Fibroblast of skin of scalp (primary cell): ENCODE measurements around the gene WDR72.
"Not testable (repeated sequence)": the region's sequence is repeated elsewhere in the genome, so short reads cannot be mapped to it uniquely, and the experiment has no call there.

ENCODE experiments used
- DNase-seq: peaks from one replicate; pipeline ENCODE4 v3.0.0-alpha.2; 2013

The WDR72 gene

DNA sequence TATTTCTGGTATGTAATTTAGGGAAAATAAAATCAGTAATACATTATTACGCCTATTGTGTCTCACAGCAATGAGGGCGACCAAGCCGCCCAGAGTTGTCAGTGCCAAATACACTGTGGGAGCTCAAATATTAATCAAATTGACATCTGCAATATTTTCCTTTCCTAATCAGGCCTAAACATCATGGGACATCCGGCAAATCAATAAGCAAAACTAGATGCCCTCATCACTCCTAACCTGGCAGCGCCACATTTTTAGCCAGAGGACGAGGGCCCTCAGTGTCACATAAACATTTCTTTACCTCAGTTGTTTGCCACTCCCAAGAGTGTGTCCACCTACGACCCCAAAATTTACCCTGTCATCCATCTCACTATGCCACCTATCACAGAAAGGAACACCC, 64.1 kb downstream of the WDR72 start:
- DNase-seq = no peak

DNA sequence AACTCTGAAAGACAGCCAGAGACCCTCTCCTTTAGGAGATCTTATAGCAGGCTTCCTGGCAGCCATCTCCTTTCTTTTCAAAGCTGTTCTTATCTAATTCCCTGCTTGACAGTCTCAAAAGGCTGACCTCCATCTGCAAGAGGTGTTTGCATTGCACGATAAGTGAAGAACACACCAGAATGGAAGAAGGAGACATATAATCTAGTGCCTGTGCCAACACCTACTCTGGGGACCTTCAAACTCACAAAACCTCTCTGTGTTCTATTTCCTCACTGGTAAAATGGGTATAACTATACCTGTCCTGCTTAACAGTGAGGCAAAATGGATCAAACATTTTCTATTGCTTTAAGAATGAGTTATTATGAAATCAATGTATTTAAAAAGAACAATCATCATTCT, 65.0 kb downstream of the WDR72 start:
- DNase-seq = no peak

DNA sequence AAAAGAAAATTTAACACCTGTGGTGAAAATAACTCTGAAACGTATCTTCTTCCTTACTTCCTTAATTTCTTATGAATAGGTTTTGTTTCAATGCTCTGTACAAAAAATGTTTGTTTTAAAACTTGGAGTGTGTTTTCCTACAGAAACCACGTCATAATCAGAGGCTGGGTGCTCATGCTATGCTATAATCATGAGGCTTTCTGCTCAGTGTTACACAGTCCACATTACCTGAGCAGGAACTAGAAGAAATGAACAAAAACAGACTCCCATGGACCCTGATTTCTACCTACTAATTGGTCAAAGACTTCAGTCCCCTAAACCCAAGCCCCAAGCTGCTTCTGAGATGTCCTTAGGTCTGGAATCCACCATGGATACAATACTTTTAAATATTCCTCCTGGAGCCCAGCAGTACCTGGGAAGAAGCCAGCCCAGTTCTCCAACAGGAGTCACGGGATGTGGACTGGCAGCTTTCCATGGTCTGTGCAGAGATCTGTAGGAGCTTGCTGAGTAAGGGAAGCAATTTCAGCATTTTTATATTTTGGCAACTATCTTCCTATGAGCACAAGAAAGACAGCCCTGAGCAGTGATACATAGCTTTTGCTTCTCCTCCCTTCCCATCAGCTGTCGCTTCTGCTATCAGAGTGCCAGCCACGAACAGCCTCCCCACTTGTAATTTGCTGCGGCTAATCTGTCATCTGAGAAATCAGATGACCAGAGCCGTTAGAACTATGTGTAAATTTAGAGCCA, 65.6 kb downstream of the WDR72 start:
- DNase-seq = no peak

DNA sequence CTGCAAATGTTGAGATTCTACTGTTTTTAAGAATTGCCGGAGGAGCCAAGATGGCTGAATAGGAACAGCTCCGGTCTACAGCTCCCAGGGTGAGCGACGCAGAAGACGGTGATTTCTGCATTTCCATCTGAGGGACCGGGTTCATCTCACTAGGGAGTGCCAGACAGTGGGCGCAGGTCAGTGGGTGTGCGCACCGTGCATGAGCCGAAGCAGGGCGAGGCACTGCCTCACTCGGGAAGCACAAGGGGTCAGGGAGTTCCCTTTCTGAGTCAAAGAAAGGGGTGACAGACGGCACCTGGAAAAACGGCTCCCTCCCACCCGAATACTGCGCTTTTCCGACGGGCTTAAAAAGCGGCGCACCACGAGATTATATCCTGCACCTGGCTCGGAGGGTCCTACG, 75.3 kb downstream of the WDR72 start:
- DNase-seq = not testable (repeated sequence)

DNA sequence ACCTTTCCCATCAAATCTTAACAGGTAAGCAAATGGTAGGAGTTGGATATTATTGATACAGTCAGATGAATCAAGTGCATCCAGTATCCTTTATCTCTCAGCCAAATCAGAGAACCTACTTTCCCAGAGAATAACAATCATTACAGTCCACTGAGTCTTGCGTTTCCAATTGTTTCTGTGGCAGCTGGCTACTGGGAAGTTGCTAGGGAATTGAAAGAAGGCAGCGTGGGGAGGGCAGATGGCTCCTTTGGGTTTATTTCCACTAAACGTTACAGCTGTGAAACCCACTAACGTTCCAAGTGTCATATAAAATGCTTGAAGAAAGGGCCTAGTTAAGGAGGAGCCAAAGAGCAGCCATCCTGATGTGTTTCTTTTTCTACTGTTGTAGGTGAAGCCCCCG, 78.4 kb downstream of the WDR72 start:
- no peak for DNase-seq

DNA sequence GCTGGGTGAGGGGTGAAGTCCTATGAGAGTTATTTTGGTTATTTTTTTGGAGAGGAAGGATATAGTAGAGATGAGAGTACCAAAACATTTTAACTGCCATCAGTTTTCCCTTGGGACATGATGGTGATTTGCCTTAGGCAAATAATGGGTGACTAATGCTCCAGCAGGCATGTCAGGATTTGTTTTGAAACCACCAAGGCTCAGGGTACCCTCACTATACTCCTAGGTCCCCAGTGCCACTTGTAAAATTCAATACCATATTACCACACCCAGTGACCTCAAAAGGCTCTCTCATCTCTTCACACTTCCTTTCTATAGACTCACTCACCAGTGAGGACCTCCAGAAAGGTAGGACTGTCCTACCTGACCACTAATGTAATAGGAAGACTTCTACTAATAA, 83.6 kb downstream of the WDR72 start:
- DNase-seq = no peak

DNA sequence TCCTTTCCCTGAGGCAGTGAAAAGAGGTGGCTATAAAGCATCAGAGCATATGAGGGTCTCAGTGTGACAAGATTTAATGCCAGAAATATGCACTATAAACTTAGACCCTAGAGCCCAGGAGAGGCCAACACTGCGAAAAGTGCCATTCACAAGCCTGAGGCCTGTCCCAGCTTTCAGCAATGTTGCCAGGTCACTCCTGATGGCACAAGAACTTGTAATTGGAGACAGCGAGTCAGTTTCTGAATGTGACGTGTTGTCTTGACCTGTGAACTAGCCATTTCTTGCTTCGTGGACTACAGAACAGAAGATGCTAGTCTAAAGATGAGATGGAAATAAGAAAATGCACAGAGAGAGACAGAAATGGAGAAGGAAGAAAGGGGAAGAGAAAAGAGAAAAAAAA, 87.9 kb downstream of the WDR72 start:
- DNase-seq = no peak

DNA sequence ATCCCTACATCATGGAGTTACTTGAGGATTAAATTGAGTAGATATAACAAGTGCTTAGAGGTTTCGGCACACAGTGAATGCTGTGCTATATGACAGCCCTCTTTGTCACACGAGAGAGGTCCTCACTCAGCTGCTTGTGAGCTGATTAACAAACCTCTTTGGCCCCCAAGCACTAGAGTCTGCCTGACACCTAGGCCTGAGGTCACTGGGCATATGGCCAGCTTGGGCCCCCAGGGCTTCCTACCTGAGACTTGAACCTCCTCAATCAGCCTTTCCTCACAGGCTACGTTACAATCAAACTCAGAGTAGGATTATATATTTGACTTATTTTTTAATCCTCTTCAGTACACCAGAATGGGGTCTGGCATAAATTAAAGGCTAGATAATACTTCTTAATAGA, 88.8 kb downstream of the WDR72 start:
- no peak for DNase-seq

DNA sequence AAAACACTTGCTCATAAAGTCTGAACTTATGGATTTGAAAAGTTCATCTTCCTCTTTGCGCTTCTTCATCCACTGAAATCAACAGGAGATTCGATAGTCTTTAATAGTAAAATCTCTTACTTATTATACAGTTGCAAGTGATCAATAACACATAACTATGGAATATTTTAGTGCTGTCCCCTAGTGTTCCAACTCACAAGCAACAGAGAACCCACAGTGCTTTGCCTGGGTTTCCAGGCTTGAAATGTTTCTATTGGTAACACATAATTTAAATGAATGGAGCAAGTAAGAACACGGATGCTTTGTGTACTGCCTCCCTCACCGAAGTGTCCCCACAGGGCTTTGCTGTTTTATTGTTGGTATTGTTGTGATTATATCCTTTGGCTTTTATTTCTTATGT, 93.5 kb downstream of the WDR72 start:
- no peak for DNase-seq

DNA sequence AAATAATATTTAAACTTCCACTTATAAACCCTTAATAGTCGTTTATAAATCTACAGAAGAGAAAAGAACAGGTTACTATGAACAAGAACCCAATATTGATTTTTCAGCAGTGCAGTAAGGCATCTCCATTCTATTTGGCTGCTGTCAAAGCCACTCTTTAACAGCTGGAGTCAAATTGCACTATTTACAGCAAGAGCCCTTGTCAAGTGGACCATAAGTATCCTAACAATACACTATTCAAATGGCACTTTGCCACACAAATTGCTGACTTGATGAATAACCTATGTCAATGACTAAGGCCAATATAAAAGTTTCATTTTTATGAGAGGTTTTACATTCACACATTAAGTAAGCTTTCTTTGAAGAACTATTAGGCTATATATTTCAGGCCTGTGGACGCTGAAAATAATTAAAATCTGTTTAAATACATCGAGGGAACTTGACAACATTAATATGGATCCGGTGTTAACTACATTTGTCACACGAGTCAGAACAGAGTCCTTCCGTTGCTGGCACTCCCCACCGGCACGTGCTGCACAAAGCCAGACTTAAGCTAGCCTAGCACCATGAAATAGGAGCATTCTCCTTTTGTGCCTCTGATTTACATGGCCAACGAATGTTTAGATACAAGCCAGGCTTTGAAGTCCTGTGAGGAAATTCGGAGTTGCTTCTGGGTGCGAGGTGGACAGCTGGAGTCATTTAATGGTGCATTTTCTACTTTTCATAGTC, 100.5 kb downstream of the WDR72 start:
- DNase-seq = peak; percentile 0

DNA sequence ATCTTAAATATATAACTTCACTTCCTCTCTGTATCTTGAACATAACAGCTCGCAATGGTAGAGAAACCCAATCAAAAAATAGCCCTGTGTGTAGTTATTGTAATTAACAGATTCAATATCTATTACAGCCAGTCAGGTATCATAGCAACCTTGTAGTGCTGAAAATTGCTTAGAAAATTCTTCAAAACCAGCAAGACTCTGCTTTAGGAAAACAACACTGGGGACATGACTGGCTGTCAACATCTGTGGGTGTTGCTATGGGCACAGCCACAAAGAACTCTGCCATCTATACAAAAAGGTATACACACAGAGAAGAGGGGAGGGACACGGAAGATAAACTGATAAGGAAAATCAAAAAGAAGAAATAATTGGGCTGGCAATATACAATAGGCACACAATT, 101.2 kb downstream of the WDR72 start:
- DNase-seq = no peak

DNA sequence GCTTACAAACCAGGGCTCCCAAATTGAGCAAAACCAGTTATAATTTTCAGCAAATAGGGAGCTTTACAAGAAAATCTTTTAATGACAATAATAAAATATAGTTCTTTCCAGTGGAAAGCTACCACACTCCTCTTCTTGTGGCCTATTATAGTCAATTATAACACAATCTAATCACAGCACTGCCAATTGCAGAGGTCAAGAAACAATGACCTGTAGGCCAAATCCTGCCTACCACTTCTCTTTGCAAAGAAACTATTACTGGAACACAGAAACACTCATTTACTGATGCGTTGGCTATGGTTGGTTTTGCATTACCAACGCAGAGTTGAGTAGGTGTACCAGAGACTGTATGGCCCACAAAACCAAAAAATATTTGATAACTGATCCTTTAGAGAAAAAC, 110.5 kb downstream of the WDR72 start:
- DNase-seq = no peak

DNA sequence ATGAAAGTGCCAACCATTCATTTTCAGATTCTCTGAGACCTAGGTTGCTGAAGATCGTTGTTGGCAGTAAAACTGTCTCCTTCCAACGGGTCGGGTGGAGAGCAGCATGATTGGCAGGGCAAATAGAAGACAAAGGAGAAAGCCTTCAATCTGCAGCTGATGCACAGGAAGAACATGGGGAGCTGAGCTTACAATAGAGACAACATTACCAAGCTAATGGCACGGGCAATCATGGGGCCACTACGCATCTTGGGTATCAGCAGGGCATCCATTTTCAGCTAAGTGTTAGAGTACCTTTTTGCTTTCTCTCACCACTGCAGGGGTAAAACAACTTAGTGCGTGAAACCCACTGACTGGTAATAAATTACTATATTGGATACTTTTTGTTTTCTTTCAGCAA, 114.8 kb downstream of the WDR72 start:
- DNase-seq = no peak

DNA sequence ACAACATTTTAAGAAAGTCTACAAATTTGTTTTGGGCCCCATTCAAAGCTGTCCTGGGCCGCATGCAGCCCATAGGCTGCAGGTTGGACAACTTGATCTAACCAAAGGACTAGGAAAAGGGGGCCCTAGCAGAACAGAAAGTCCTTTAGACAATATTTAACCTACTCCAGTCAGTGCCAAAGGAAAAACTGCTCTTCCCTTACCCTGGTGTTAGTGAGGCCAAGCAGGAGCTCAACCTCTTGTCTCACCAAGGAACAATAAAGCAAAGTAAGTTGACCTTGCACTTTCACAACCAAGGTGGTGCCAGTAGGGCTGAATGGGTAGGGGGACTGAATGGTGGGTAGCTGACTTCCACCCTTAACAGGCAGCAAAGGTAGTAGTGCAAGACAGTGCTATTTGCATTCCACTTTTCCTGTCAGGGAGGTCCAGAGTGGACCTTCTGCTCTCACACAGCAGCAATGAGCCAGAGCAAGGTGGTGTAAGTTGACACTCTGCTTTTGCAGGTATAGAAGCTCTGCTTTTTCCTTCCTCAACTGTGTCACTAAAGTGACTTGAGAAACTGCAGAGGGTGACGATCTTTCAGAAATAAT, 124.9 kb downstream of the WDR72 start:
- no peak for DNase-seq

DNA sequence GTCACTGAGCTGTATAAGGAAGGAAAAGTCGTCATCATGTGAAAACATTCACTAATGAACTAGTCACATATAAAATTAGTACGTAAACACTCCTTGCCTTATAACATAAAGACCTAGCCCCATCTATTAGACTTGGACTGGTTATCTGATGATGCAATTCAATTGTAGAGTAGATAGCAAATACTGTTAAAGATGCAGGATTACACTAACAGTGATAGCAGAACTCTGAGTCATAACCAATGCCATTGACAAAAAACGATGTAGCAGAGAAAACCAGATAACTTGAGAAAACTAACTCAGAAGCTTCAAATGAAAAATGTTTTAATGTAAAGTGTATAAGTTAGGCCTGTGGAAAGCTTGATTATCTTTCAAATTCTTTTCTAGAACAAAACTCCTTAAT, 132.2 kb downstream of the WDR72 start:
- DNase-seq = peak; percentile 1

DNA sequence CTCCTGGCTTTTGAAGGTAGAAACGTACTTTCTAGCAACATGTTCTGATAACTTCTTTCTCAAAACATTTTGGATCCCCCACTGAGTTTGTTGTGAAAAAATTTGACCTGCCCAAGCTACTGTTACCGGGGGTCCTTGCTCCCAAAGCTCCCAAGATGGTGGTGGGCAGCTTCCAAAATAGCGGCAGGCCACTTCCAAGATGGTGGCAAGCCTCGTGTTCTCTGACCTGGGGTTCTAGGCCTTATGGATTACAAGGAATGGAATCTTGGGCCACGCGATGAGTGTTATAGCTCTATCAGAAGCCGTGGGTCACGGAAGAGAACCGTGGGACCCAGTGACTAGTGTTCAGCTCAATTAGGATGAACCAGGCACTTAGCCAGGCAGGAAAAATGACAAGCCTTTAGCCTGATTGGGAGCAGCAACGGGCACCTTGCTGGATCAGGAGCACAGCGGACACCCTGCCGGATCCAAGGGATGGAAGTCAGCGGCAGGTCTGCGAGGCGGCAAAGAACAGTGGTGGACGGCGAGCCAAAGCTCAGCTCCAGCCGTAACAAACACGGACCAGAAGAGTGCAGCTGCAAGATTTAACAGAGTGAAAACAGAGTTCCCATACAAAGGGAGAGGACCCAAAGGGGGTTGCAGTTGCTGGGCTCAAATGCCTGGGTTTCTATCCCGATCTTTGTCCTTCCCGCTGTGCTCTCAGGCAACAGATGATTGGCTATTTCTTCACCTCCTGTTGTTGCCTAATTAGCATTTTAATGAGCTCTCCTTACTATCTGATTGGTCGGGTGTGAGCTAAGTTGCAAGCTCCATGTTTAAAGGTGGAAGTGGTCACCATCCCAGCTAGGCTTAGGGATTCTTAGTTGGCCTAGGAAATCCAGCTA, 133.3 kb downstream of the WDR72 start:
- no peak for DNase-seq

DNA sequence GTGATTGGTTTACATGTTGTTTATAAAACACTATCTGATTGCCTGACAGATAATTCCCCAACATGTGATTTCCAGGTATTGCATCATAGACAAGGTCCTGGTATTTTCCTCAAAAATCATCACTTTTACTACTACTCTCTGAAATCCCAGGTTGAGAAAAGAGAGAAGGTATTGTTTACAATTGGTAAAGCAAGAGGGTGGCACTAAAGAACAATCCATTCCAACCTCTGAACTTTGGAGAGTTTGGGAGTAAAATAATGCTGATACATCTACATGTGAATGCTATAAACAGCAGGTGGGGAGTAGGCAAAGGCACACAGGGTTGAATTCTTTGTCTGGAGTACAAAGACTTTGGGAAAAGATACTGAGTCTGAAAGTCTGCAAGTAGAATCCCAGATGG, 134.2 kb downstream of the WDR72 start:
- DNase-seq = no peak

DNA sequence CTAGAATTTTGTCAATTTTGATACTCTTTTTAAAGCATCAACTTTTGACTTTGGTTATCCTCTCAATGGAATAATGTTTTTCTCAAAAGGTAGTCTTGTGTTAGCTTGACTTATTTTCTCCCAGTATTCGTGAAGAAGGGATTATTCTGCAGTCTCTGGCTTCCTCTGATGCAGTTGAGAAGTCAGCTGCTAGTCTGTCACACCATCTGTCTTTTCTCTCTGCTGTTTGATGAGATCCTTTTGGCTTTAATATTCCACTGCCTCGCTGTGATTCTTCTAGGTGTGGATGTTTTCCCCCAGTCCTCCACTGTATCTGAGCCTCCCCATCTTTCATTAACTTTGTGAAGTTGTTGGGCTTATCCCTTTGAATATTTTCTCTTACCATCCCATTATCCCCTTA, 141.0 kb downstream of the WDR72 start:
- no peak for DNase-seq

DNA sequence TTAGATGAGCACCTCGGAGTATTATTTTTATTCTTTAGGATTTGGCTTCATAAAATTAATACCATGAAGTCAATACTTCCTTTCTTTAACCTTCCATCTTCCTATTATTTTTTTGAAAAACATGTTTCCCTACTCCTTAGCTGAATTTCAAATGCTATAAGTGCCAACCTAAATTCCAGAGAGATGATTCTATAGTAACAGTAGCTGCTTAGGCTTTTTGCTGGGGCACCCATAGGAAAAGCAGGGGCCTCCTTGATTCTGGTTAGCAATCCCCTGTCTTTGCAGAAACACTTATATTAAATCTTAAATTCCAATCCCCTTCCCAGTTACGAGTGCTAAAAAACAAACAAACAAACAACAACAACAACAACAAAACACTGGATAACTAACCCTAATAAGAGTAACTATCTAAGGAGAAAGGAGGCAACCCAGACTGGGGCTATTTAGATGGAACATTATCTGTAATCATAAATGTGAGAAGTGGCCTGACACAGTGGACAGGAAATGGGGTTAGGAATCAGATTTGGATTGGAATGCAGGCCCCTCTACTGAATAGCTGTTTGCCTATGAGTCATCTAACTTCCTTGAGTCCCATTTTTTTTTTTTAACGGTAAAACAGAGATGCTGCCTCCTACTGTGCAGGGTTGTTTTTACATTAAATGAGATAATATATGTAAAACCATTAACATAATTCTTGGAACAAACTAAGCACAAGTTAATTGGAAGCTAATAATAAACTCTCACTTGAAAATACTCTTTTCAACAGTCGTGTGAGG, 148.1 kb downstream of the WDR72 start:
- DNase-seq = peak; percentile 79

DNA sequence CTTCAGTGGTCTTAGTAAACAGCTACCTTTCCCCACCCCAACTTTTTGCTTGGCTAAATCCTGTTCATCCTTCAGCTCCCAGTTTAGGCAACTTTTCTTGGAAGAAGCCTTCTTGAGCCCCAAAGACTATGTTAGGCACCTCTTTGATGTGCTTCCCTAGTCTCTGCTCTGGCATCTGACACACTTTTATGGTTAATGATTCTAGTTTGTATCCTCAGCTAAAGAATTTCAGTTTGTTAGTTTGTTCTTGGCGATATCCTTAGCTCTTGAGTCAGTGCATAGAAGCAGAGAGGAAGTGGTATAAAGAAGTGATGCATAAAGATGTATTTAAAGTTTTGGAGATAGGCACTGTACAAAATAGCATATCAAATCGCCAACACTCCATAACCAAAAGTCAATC, 168.4 kb downstream of the WDR72 start:
- no peak for DNase-seq

DNA sequence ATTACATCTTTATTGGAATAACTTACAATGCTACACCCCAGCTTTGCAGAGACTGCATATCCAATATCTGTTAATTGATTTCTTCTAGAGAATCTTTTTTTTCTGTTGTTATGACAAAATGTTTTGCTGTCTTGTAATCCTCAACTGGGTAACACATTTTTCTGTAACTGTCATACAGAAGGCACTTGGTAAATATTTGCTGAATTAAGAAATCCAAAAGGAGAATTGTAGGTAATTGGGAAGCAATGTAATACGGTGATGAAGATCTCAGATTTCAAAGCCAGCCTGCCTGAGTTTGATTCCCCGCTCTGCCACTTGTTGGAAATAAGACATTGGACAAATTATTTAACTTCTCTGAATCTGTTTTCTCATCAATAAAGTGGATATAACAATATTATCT, 169.1 kb downstream of the WDR72 start:
- DNase-seq = peak; percentile 29

DNA sequence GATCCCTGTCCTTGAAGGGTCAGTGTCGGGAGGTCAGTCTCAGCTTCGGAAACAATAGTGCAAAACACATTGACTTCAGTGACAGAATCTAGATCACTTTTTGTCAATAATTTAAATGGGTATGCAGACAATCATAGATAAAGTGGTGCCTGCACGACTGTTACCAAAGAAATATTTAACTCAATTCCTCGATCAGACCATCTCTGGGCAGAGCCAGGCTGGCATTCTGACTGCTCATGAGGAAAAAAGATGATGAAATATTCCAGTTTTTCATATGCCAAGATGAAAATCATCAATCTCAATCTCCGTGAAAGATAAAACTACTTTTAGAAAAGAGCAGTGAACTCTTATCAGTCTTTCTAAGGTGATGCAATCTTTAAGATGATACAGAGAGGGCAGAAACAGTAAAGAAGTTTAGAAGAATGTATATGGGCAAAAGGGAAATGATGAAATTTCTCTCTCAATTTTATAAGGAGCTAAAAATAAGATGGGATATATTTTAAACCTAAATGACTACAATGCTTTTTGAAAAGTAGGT, 169.9 kb downstream of the WDR72 start:
- peak; percentile 49 for DNase-seq
